Measurements from ENCODE around the gene CEP72. TPM values are rescaled to one million over a fixed set of nuclear protein-coding genes. Genes with fewer than 3 reads are reported as not detected.

The CEP72 gene
- total and polyA plus RNA-seq, 2 donors (not counting 1 experiment from before 2014, with no cell fraction given) = 7.7 to 32.9 TPM

DNA sequence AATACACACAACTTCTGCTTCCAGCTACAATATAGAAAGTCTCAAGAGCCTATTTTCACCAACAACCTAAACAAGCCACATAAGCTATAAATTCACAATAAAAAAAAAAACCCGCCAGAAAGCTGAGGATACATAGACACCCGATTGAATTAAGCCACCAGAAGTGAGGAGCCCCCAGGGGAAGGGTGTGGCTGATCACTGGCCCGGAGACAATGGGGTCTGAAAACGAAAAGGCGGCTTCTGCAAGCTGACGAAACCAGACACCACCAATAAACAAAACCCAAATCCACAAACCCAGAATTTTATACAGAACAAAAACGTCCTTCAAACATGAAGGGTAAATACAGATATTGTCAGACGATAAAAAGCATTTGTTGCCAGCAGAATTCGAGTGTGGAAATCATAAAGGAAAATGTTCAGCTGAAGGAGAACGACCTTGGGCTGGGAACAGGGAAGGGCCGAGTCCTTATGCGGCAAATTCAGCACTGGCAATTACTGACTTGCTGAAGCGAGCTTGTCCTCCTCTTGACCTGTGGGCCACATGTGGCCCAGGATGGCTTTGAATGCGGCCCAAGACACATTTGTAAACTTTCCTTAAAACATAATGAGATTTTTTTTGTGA is 39.6 kb upstream of the CEP72 start:
- no peak overlapping the region for H3K4me2 ChIP-seq (replicated peaks; ENCODE audit: low read depth, low read length, poor library complexity, severe bottlenecking)
- H3K4me3 ChIP-seq (ENCODE audit: control extremely low read depth in 1 of 5, extremely low read depth in 1 of 5, insufficient read depth in 1 of 5, low read depth in 2 of 5, low read length in 4 of 5) = no peak overlapping the region
- H3K9ac ChIP-seq (ENCODE audit: low read length) = no peak overlapping the region
- 94% methylated on average over 5 of the region's 14 CpGs for WGBS (ENCODE audit: insufficient coverage)
- Mint-ChIP-seq H3K4me3 (no peak overlapping the region), H3K9me3 (ENCODE audit: insufficient read depth) (peaks cover 13% of the 10 kb centered on the region), H3K27ac (no peak overlapping the region), H3K4me1 (peaks cover 3% of the 10 kb centered on the region), H3K27me3 (peaks cover 39% of the 10 kb centered on the region)
- H3K27me3 ChIP-seq (replicated peaks in 1 of 4; ENCODE audit: control extremely low read depth in 1 of 4, control insufficient read depth in 3 of 4, insufficient read depth in 4 of 4, low read length in 3 of 4) = peaks cover 0 to 24% (median 0%) of the 10 kb centered on the region in 4 experiments
- no peaks in the 10 kb centered on the region for H3K4me1 ChIP-seq (ENCODE audit: control insufficient read depth in 2 of 2, insufficient read depth in 2 of 2, low read length in 2 of 2)
- no peaks in the 10 kb centered on the region for H4K20me1 ChIP-seq (ENCODE audit: control insufficient read depth, insufficient read depth, low read length, poor library complexity, severe bottlenecking)
- H3K36me3 ChIP-seq (replicated peaks in 1 of 2; ENCODE audit: control extremely low read depth in 1 of 2, control insufficient read depth in 1 of 2, extremely low read depth in 1 of 2, insufficient read depth in 2 of 2, low read length in 1 of 2) = no peaks in the 10 kb centered on the region
- H2AFZ ChIP-seq (ENCODE audit: insufficient read depth, low read depth, low read length, poor library complexity, severe bottlenecking) = no peak overlapping the region
- CTCF ChIA-PET = interaction anchor here (0.7 kb wide), 1 partner anchor 142 kb away, joined by 4 read pairs; no protein-coding TSS in a partner anchor
- no peak for ATAC-seq (ENCODE audit: low read depth)
- no peaks in the 10 kb centered on the region for H3K79me2 ChIP-seq (ENCODE audit: control insufficient read depth, insufficient read depth, low read length)
- DNase-seq = no peak
- TF ChIP-seq EZH2 (IDR thresholded peaks at IDR 0.05; ENCODE audit: borderline replicate concordance, insufficient read depth, low read depth, low read length, poor library complexity, severe bottlenecking) = no peak
- TF ChIP-seq, protein P1, sequence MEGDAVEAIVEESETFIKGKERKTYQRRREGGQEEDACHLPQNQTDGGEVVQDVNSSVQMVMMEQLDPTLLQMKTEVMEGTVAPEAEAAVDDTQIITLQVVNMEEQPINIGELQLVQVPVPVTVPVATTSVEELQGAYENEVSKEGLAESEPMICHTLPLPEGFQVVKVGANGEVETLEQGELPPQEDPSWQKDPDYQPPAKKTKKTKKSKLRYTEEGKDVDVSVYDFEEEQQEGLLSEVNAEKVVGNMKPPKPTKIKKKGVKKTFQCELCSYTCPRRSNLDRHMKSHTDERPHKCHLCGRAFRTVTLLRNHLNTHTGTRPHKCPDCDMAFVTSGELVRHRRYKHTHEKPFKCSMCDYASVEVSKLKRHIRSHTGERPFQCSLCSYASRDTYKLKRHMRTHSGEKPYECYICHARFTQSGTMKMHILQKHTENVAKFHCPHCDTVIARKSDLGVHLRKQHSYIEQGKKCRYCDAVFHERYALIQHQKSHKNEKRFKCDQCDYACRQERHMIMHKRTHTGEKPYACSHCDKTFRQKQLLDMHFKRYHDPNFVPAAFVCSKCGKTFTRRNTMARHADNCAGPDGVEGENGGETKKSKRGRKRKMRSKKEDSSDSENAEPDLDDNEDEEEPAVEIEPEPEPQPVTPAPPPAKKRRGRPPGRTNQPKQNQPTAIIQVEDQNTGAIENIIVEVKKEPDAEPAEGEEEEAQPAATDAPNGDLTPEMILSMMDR (IDR thresholded peaks at IDR 0.05) = no peak
- intact Hi-C loops (cut with micrococcal nuclease) = no loop called here
- POLR2A ChIA-PET = no interaction called here
- H3K27ac ChIP-seq (ENCODE audit: low read length in 2 of 2) = no peak overlapping the region
- peaks cover 0 to 23% (median 16%) of the 10 kb centered on the region in 3 donors for H3K9me3 ChIP-seq (ENCODE audit: control extremely low read depth in 1 of 3, control insufficient read depth in 2 of 3, insufficient read depth in 1 of 3, low read length in 2 of 3)

DNA sequence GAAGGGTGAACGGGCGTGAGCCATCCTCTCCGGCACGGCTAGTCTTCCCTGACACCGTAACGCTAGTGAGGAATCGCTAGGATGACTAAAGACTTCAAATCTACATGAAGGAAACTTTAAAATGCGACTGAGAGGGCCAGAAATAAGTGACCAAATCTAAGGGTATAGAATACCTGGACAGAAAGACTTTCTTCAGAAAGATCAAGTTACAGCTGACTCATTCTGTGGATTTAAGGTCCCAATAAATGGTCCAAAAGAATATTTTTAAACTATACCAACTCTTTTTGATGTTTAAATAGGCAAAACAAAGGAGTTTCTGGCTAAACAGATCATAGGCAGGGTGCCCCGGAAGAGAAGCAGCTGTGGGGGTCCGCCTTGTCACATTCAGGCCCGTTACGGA is 38.9 kb upstream of the CEP72 start:
- peaks cover 0 to 23% (median 20%) of the 10 kb centered on the region in 3 donors for H3K9me3 ChIP-seq (ENCODE audit: control extremely low read depth in 1 of 3, control insufficient read depth in 2 of 3, insufficient read depth in 1 of 3, low read length in 2 of 3)
- H3K4me2 ChIP-seq (replicated peaks; ENCODE audit: low read depth, low read length, poor library complexity, severe bottlenecking) = no peak overlapping the region
- CTCF ChIA-PET = no interaction called here
- no peaks in the 10 kb centered on the region for H4K20me1 ChIP-seq (ENCODE audit: control insufficient read depth, insufficient read depth, low read length, poor library complexity, severe bottlenecking)
- DNase-seq (no peak), ATAC-seq (ENCODE audit: low read depth) (no peak)
- intact Hi-C loops (cut with micrococcal nuclease) = no loop called here
- POLR2A ChIA-PET = no interaction called here
- peaks cover 0 to 20% (median 2%) of the 10 kb centered on the region in 4 experiments for H3K27me3 ChIP-seq (replicated peaks in 1 of 4; ENCODE audit: control extremely low read depth in 1 of 4, control insufficient read depth in 3 of 4, insufficient read depth in 4 of 4, low read length in 3 of 4)
- WGBS (ENCODE audit: insufficient coverage) = 92% methylated on average over 7 of the region's 12 CpGs
- TF ChIP-seq EZH2 (IDR thresholded peaks at IDR 0.05; ENCODE audit: borderline replicate concordance, insufficient read depth, low read depth, low read length, poor library complexity, severe bottlenecking) = no peak
- TF ChIP-seq, protein P1 (IDR thresholded peaks at IDR 0.05) = no peak
- H3K9me3 Mint-ChIP-seq (ENCODE audit: insufficient read depth) = peaks cover 13% of the 10 kb centered on the region
- no peaks in the 10 kb centered on the region for H3K36me3 ChIP-seq (replicated peaks in 1 of 2; ENCODE audit: control extremely low read depth in 1 of 2, control insufficient read depth in 1 of 2, extremely low read depth in 1 of 2, insufficient read depth in 2 of 2, low read length in 1 of 2)
- no peak overlapping the region for H3K4me3 ChIP-seq (ENCODE audit: control extremely low read depth in 1 of 5, extremely low read depth in 1 of 5, insufficient read depth in 1 of 5, low read depth in 2 of 5, low read length in 4 of 5)
- no peak overlapping the region for H3K4me3 Mint-ChIP-seq
- peaks cover 3% of the 10 kb centered on the region for H3K4me1 Mint-ChIP-seq
- no peak overlapping the region for H3K27ac Mint-ChIP-seq
- peaks cover 36% of the 10 kb centered on the region for H3K27me3 Mint-ChIP-seq
- H2AFZ ChIP-seq (ENCODE audit: insufficient read depth, low read depth, low read length, poor library complexity, severe bottlenecking) = no peak overlapping the region
- H3K9ac ChIP-seq (ENCODE audit: low read length) = no peak overlapping the region
- no peak overlapping the region for H3K27ac ChIP-seq (ENCODE audit: low read length in 2 of 2)
- H3K79me2 ChIP-seq (ENCODE audit: control insufficient read depth, insufficient read depth, low read length) = no peaks in the 10 kb centered on the region
- no peaks in the 10 kb centered on the region for H3K4me1 ChIP-seq (ENCODE audit: control insufficient read depth in 2 of 2, insufficient read depth in 2 of 2, low read length in 2 of 2)

Data from B cell (primary cell).